ENCODE data around the gene CDC42SE2.

- TF ChIP-seq, protein P1, sequence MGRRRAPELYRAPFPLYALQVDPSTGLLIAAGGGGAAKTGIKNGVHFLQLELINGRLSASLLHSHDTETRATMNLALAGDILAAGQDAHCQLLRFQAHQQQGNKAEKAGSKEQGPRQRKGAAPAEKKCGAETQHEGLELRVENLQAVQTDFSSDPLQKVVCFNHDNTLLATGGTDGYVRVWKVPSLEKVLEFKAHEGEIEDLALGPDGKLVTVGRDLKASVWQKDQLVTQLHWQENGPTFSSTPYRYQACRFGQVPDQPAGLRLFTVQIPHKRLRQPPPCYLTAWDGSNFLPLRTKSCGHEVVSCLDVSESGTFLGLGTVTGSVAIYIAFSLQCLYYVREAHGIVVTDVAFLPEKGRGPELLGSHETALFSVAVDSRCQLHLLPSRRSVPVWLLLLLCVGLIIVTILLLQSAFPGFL (CRISPR knock-in tag; IDR thresholded peaks at IDR 0.05; ENCODE audit: borderline replicate concordance), result no peak
- TF ChIP-seq JUN (CRISPR knock-in tag; IDR thresholded peaks at IDR 0.05) (no peak), JAZF1 (CRISPR knock-in tag; IDR thresholded peaks at IDR 0.05) (no peak), ZNF121 (CRISPR knock-in tag; IDR thresholded peaks at IDR 0.05) (no peak), CTCF (IDR thresholded peaks at IDR 0.05) (no peak), HMGXB4 (CRISPR knock-in tag; IDR thresholded peaks at IDR 0.05) (no peak), ESRRA (CRISPR knock-in tag; IDR thresholded peaks at IDR 0.05; ENCODE audit: borderline replicate concordance) (no peak), CREB1 (CRISPR knock-in tag; IDR thresholded peaks at IDR 0.05) (no peak), ATF1 (CRISPR knock-in tag; IDR thresholded peaks at IDR 0.05) (no peak), IRF1 (CRISPR knock-in tag; IDR thresholded peaks at IDR 0.05) (no peak), ATF3 (CRISPR knock-in tag; conservative IDR thresholded peaks at IDR 0.05) (no peak), NR2C2 (CRISPR knock-in tag; IDR thresholded peaks at IDR 0.05) (no peak)
- TF ChIP-seq, protein P2, sequence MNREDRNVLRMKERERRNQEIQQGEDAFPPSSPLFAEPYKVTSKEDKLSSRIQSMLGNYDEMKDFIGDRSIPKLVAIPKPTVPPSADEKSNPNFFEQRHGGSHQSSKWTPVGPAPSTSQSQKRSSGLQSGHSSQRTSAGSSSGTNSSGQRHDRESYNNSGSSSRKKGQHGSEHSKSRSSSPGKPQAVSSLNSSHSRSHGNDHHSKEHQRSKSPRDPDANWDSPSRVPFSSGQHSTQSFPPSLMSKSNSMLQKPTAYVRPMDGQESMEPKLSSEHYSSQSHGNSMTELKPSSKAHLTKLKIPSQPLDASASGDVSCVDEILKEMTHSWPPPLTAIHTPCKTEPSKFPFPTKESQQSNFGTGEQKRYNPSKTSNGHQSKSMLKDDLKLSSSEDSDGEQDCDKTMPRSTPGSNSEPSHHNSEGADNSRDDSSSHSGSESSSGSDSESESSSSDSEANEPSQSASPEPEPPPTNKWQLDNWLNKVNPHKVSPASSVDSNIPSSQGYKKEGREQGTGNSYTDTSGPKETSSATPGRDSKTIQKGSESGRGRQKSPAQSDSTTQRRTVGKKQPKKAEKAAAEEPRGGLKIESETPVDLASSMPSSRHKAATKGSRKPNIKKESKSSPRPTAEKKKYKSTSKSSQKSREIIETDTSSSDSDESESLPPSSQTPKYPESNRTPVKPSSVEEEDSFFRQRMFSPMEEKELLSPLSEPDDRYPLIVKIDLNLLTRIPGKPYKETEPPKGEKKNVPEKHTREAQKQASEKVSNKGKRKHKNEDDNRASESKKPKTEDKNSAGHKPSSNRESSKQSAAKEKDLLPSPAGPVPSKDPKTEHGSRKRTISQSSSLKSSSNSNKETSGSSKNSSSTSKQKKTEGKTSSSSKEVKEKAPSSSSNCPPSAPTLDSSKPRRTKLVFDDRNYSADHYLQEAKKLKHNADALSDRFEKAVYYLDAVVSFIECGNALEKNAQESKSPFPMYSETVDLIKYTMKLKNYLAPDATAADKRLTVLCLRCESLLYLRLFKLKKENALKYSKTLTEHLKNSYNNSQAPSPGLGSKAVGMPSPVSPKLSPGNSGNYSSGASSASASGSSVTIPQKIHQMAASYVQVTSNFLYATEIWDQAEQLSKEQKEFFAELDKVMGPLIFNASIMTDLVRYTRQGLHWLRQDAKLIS (CRISPR knock-in tag; IDR thresholded peaks at IDR 0.05; ENCODE audit: borderline replicate concordance), result no peak
These were observed 57.2 kb downstream of the CDC42SE2 start for GRCh38 chr5:131321066-131321465.
